GM21381 (cell line): ENCODE results near the gene TAF5L.
"Not testable (repeated sequence)": the region's sequence is repeated elsewhere in the genome, so short reads cannot be mapped to it uniquely, and the experiment has no call there.

Experiments
- ATAC-seq: cut with Tn5 transposase; IDR thresholded peaks from one replicate; pipeline ENCODE4 v1.9.1; 2021; ENCODE audit warnings: mild to moderate bottlenecking, moderate library complexity; ENCODE audit not compliant: unreplicated experiment

TAF5L gene

GRCh38 chr1:229642970-229643369 lies 17.0 kb upstream of the TAF5L start:
- ATAC-seq: no peak

- ATAC-seq: no peak
Measured at GRCh38 chr1:229642376-229642775, 16.5 kb upstream of the TAF5L start.

- no peak for ATAC-seq
Measured at GRCh38 chr1:229641306-229641705, 15.4 kb upstream of the TAF5L start.

GRCh38 chr1:229640455-229640854 lies 14.5 kb upstream of the TAF5L start:
- ATAC-seq: no peak

- no peak for ATAC-seq
Measured at GRCh38 chr1:229637746-229638145, 11.8 kb upstream of the TAF5L start.

- no peak for ATAC-seq
Measured at GRCh38 chr1:229636042-229636441, 10.1 kb upstream of the TAF5L start.

- ATAC-seq: no peak
Measured at GRCh38 chr1:229631966-229632365, 6.0 kb upstream of the TAF5L start.

GRCh38 chr1:229631148-229631547 lies 5.2 kb upstream of the TAF5L start:
- no peak for ATAC-seq

- ATAC-seq: no peak
Measured at GRCh38 chr1:229629261-229629660, 3.3 kb upstream of the TAF5L start.

GRCh38 chr1:229627003-229627402 lies 1.1 kb upstream of the TAF5L start:
- no peak for ATAC-seq

GRCh38 chr1:229625071-229625914 lies 629 bp downstream of the TAF5L start:
- peak; percentile 40 for ATAC-seq

- ATAC-seq: no peak
Measured at GRCh38 chr1:229624521-229625070, 1.3 kb downstream of the TAF5L start.

- no peak for ATAC-seq
Measured at GRCh38 chr1:229623838-229624237, 2.1 kb downstream of the TAF5L start.

GRCh38 chr1:229623225-229623624 lies 2.7 kb downstream of the TAF5L start:
- ATAC-seq: no peak

GRCh38 chr1:229622641-229623120 lies 3.2 kb downstream of the TAF5L start:
- not testable (repeated sequence) for ATAC-seq

GRCh38 chr1:229621663-229622062 lies 4.3 kb downstream of the TAF5L start:
- no peak for ATAC-seq

GRCh38 chr1:229620876-229621275 lies 5.0 kb downstream of the TAF5L start:
- no peak for ATAC-seq

GRCh38 chr1:229619614-229620013 lies 6.3 kb downstream of the TAF5L start:
- no peak for ATAC-seq

- no peak for ATAC-seq
Measured at GRCh38 chr1:229619002-229619401, 6.9 kb downstream of the TAF5L start.

- no peak for ATAC-seq
Measured at GRCh38 chr1:229617351-229618100, 8.4 kb downstream of the TAF5L start.

GRCh38 chr1:229614701-229615100 lies 11.2 kb downstream of the TAF5L start:
- ATAC-seq: no peak

GRCh38 chr1:229613938-229614337 lies 12.0 kb downstream of the TAF5L start:
- ATAC-seq: no peak
